HG03520 (cell line): ENCODE measurements around the gene REPIN1.
A peak's percentile ranks its signal among the peaks of the same experiment; 100 is the strongest.

Experiments used
- ATAC-seq: cut with Tn5 transposase; IDR thresholded peaks from one replicate; pipeline ENCODE4 v1.9.1; 2021; ENCODE audit warnings: mild to moderate bottlenecking, moderate library complexity; ENCODE audit not compliant: unreplicated experiment

REPIN1 gene

DNA sequence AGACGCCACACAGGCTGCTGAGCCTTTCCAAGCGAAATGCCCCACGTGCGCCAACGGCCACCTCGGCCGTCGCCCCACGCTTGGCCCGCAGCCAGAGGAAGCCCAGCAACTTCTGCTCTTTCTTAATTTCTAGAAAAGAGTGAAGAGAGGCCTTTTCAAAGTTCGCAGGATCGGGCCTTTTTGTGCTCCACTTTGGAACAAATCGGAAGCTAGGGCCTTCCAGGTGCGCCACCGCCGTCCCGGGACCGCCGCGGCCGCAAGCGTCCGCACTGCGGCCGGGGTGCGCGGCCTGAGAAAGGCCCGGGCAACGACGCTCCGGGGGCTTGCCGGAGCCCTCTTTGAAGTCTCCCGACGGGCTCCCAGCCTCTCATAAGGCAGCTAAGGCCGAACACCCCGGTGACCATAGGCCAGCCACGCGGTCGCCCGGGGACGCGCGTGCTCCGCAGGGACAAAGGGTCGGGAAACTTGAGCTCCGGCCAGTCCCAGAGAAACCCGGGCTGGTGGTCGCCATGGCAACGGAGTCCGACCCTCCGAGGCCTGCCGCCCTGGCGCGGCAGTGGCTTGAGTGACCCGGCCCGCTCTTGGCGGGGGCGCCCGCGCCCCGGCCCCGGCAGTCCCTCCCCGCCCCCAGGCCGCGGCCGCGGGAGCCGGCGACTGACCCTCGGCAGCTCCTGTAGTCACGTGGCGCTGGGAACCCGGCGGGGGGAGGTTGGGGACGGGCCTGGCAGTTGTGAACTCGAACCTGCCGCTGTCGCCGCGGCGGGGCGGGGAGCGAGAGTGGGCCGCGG lies at the start of gene REPIN1:
REPIN1 (plus strand) TSS at position 727 of the 788 bp plus-strand sequence. CDS start 890 bp downstream, outside the sequence.
- ATAC-seq, result peak; percentile 54

DNA sequence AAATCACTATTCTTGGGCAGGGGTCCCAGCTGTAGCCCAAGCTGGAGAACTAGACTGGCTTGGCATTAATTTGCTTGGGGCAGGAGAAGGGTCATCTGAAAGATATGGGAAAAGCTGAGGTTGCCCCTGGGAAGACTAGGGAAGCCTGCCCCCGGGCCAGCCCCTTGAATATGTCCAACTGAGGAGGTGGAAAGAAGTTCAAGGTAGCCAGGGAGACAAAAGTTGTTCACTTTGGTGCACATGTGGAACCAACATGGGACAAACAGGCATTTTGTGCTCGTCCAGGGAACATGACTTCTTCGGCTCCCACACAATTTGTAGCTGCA lies 46.9 kb upstream of the REPIN1 start:
- ATAC-seq, result no peak

DNA sequence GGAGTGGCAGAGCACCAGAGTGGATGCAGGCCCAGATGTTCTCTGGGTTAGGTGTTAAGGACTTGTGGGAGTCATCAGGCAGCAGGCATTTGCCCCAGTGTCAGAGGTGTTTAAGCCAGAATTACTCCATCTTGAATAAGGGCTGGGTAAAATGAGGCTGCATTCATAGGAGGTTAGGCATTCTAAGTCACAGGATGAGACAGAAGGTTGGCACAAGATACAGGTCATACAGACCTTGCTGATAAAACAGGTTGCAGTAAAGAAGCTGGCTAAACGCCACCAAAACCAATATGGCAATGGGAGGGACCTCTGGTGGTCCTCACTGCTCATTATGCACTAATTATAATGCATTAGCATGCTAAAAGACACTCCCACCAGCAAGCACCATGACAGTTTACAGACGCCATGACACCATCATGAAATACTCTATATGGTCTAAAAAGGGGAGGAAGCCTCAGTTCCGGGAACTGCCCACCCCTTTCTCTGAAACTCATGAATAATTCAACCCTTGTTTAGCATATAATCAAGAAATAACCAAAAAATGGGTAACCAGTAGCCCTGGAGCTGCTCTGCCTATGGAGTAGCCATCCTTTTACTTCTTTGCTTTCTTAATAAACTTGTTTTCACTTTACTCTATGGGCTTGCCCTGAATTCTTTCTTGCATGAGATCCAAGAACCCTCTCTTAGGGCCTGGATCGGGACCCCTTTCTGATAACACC lies 46.3 kb upstream of the REPIN1 start:
- ATAC-seq, result no peak

DNA sequence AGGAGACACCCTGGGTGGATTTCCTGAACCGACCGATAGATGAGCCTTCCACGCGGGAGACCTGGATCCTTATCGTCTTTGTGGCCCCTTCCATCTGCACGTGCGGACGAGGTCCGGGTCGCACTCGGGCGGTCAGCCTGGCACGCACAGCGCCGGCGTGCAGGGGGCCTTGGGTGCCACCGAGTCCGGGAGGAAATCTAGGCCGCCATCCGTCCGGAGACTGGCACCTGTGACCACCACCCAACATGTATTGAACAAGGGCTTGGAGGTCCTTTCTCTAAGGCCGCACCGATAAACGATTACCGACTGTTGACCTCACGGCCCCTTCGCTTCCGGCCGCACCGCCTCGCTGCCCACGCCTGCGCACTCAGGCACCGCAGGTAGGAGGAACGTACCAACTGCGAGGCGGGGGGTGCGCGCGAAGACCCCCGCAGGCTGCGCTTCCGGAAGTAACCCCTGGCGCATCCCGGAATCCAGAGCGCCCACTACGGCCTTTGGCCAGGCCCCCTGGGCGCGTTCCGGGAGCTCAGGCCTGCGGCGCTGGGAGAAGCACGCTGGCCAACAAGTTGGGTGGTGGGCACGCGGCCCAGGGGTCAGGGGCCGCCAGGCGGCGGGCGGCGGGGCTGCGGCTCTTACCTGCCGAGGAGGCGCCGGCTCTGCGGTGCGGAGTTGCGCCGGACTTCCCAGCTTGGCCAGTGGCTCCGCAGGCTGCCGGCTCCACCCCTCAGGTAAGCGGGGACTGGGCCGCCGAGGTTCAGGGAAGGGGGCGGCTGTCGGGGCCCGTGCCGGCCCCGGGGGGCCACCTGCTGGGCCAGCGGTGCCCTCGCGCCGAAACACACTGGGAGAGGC lies 45.6 kb upstream of the REPIN1 start, which contains the start of the genes ACTR3C and LRRC61:
ACTR3C (minus strand) TSS at position 713 of the 849 bp plus-strand sequence. CDS start 28,249 bp downstream, outside the sequence.
LRRC61 (plus strand) TSS at position 523 of the 849 bp plus-strand sequence. CDS start 13,507 bp downstream, outside the sequence.
- ATAC-seq, result peak; percentile 50

DNA sequence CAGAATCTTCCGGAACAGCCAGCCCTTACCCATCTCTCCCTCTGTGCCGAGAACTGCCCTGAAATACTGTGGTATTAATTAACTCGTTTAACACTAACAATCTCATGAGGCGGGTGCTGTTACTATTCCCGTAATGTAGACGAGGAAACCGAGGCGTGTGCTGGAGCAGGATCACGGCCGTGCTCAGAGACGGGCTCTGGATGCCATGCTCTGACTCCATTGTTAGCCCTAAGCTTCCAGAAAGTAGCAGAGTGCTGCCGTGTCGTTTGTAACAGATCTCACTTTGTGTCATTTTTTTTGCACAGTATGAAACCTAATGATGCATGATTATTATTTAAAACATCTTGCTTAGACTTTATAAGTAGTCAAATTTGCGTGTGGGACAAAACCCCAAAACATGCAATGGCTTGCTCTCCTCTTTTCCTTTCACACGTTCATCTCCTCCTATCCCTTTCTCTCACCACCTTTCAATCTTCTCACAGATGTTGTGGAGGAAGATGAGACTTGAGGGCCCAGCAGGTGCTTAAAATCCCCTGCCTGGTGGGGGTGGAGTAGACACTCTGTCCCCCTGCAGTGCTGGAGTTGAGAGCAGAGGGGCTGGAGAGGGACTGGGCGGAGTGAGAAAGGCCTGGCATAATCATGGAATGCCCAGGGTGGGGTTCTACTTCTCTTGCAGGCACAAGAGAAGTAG lies 44.8 kb upstream of the REPIN1 start:
- ATAC-seq, result peak; percentile 23

DNA sequence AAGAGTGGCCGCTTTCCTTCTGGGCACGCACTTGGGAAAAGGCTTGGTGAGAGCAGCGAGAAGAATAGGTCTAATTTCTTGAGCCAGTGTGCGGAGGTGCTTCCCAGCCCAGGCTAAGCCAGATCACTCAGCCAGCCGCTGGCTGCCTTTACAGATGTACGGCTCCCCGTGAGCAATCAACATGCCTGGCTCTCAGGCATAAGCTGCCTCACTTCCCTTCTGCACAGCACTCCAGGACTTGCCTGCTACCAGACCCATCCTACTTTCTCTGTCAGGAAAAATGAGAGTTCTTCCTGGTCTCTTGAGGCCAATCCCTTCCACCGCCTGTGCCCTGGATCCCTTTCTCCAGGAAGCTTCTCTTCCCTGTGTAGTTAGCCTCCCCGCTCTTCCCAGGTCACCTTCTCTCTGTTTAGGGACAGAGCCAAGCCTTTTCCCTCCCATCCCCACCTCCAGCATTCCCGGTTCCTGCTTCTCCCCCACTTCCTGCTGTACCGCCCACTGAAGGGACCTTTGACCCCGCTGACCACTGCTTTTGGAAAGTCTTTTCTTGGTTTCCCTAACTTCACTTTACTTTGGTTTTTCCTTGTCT lies 44.2 kb upstream of the REPIN1 start:
- no peak for ATAC-seq

DNA sequence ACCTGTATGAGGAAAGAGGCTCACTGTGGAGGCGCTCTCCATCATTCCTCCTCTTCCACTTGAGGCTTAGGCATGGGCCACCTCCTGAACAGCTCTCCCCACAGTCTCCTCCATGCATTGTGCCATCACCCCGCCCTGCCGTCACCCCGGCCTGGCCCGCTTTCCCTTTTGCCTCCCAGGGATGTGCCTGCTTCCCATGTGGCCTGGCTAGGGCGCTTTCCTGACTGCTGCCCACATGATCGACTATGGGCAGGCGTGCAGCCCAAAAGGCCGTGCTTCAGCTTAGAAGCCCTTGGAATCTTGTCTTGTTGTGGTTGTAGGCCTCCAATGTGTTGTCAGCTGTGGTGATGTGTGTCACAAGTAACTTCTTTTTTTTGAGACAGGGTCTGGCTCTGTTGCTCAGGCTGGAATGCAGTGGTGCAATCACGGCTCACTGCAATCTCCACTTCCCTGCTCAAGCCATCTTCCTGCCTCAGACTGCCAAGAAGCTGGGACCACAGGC lies 43.5 kb upstream of the REPIN1 start:
- no peak for ATAC-seq

DNA sequence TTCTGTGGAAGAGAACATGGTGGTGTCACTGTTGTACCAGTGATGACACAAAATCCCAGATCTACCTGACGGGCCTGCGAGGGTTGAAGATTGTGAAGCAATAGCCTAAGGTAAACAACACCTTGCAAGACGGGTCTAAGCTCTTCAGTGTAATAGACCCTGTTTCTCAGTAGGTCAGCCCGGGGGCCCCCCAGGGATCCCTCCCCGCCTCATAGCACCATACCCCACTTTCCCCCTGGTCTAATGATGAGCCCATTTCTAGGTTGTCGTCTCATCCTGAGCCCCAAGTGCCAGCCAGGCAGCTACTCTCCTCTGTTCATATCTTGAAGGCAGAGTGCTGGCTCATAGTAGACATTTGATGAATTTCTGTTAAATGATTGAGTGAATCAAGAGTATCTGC lies 42.7 kb upstream of the REPIN1 start:
- ATAC-seq, result no peak

DNA sequence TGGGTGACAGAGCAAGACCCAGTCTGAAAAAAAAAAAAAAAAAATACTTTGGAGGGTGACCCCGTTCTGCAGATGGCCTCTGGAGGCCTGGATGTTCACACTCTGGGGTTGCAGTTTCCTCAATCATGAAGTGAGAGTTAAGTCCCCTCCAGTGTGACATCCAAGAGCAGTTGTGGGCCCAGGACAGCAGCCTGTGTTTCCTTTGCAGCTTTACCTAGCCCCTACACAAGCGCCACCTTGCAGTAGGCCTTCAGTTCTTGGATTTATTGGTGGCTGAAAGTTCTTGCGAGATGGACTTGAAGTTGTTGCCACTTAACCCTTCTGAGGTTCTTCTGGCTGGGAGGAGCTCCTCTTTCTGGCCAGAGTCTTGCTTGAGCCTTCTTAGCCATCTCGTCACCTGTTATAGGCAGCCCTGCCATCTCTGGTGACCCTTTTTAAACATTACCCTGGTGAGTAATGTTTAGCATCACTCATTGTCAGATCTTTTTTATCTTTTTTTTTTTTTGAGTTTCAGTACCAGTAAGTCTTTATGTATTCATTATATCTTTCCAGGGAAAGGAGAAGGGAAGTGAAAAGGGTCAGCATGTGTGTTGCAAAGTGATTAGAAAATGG lies 41.9 kb upstream of the REPIN1 start:
- ATAC-seq, result no peak

DNA sequence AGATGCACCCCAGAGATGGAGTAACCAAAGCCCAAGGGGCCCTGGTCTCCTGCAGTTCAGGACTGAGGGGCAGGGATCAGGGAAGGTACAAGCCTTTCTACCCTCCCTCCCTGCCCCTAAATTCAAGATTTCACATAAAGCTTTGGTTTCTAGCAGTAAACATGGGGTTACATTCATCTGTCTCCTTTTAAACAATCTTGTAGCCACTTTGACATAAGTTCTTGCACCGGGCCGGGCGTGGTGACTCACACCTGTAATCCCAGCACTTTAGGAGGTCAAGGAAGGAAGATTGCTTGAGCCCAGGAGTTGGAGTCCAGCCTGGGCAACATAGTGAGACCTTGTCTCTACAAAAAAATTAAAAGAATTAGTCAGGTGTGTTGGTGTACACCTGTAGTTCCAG lies 41.3 kb upstream of the REPIN1 start:
- no peak for ATAC-seq

DNA sequence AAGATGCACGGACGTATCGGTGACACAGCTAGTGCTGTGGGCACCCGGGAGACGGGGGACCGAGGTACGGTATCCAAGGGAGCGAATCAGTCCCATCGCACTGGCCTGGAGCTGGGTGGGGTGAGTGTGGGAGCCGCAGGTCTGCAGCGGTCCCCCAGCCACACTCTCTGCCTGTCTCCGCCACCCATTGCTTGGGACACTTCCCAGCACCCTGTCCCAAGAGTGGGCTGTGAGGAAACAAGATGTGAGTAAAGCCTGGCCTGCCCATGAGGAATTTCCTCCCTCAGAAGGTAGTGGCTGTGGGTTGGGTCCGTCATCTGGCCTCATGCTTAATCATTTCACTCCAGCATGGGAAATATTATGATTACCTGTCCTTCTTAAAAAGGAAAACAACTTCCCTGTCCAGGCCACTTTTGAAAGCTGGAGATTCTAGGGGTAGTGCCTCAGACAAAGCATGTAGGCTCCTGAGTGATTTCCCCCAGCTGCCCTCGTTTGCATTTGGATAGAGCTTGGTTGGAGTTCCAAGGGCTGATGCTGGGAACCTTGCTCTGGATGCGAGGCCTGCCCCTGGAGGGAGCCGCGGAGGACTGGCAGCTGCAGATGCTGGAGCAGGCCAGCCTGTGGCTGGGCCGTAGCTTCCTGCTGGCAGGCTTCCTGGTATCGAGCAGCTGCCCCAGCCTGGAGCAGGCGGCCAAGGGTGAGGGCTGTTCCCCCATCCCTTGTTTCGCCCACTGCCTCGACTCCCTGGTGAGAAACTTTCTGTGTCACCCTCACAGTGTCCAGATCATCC lies 39.1 kb upstream of the REPIN1 start:
- no peak for ATAC-seq

DNA sequence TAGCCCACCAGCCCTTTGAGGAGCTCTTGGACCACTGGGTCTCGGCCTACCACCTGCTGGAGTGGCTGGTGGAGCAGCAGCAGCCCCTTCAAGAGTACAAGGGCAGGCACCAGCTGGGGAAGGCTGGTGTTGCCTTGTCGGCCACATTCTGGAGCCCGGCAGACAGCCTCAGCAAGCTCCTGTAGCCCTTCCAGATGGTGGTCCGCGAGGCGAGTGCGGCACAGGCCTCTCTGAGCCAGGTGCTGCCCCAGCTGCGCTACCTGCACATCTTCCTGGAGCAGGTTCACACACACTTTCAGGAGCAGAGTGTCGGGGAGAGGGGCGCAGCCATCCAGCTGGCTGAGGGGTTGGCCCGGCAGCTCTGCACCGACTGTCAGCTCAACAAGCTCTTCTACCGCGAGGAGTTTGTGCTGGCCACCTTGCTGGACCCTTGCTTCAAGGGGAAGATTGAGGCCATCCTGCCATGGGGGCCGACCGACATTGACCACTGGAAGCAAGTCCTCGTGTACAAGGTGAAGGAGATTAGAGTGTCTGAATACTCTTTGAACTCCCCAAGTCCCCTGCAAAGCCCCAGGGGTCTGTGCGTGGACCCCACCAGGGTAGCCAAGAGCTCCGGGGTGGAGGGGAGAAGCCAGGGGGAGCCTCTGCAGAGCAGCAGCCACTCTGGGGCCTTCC lies 38.3 kb upstream of the REPIN1 start:
- no peak for ATAC-seq

DNA sequence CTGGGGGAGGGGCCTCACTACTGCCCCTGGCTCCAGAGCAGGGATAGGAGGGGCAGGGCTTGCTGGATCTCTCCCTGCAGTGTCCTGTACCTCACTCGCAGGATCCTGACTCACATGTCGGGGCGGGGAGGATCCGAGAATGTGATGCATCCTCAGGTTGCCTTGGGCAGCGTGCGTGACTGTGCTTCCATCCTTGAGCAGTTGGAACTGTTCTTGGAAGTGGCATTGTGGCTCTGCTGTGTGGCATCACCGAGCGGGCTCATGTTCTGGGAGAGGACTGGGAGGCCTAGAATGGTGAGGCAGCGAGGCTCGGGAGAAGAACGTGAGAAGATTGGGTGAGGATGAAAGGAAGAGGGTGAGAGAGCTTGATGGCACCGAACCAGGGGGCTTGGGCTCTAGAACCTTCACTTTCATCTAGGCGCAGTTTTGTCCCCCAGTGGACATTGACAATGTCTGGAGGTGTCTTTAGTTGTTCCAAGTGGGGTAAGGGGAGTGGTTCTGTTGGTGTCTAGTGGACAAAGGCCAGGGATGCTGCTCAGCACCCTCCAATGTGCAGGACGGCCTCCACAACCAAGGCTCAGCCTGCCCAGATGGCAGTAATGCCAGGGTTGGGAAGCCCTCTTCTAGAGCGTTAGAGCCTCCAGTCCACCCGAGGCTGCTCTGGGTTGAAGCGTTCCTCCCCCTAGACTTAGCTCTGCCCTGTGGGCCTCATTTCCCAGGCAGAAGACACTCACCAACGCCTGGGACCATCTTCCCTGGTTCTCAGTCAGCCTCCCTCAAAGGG lies 35.6 kb upstream of the REPIN1 start:
- no peak for ATAC-seq

DNA sequence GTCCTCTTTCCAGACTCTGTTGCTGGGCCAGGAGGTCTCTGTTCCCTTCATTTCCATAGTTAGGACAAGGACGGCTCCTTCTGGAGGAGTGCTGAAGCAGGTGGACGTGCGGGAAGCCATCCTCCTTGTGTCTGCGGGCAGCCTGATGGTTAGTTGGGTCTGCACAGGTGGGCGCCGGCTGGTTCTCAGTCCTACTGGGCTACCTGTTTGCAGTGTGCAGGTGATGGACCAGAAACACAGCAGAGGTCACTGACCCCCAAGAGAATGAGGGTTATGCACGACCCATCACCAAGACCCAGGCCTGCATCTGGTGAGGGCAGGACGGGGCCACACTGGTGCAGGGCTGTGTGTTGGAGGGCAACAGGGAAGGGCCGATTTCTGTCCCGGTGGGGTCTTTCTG lies 35.0 kb upstream of the REPIN1 start:
- no peak for ATAC-seq

DNA sequence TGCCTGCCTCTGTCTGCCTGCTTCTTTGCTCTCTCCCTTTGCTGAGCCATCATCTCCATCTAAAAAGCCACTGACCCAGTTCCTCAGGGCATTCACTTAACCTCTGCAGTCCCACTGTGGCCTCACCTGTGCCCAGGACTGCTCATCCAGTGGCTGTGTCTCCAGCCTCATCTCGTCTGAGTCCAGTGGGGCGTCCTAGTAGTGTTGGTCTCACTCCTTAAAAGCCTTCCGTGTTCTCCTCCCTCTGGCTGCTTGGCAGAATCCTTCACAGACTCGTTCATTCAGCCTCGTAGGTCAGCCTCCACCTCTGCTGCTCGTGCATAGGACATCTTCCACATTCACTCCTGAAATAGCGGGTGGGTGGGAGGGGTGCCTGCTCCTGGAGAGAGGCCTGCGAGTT lies 34.5 kb upstream of the REPIN1 start:
- ATAC-seq, result no peak

DNA sequence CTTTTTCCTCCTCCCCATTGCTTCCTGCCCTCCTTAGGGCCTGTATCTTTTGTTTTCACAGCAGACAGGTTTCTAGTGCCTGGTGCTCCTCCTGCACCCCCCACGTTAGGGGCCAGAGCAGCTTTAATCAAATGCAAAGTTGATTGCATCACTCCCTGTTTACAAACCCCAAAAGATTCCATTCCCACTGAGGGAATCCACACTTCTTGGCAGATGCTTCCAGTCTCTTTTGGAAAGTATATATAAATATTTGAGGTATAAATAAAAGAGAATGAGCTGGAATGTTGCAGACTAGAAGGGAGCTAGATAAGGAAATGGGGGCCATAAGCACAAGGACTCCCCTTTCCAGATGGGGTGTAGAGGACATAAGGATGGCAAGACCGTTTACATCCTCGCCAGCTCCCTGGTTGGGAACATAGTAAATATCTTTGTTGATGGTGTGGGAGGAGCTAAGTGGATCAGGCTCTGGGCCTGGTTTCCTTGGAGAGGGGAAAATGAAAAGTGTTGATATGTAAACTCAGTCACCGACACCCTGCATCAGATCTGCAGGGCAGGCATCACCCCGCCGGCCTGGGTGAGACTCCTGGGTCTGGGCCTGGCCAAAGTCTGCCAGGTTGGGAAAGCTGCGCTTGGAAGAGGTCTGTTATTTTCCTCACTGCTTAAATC lies 33.4 kb upstream of the REPIN1 start:
- no peak for ATAC-seq

DNA sequence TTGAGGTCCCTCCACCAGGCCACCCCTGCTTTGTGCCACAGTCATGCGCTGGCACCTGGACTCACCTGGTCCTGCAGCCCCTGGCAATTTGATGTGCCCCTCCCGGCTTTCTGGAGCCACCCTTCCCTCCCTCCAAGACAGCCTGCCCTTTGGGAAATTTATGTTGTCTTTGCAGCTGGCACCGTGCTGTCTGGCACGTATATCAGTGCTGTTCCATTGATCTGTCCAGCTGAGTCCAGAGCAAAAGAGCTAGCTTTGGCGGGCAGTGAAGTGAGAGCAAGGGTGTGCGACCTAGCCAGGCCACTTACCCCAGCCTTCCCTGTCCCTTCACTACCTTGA lies 32.9 kb upstream of the REPIN1 start:
- ATAC-seq, result no peak
